PFSK-1 (cell line): ENCODE results near the gene ATP2B2.

Source experiments
- FOXP2 ChIP-seq: optimal IDR thresholded peaks from 2 replicates; pipeline ENCODE3; 2011; ENCODE audit warnings: borderline replicate concordance, control low read depth, inconsistent platforms; ENCODE audit not compliant: insufficient read depth; ENCODE audit errors: extremely low read length, extremely low read depth
- POLR2AphosphoS5 ChIP-seq: IDR thresholded peaks from 2 replicates; pipeline ENCODE4 v1.6.1; 2012; ENCODE audit warnings: low read depth, mild to moderate bottlenecking, control low read depth, low read length, moderate library complexity
- REST ChIP-seq, 2 experiments: IDR thresholded peaks; 2 replicates each; pipeline versions ENCODE4 v1.6.1 to v1.8.0; 2011 to 2012; ENCODE audit warnings: low read depth in 2 of 2, low read length in 2 of 2, control low read depth in 1 of 2, inconsistent platforms in 1 of 2, mild to moderate bottlenecking in 1 of 2, moderate library complexity in 1 of 2; ENCODE audit not compliant: insufficient read depth in 1 of 2
- SIN3A ChIP-seq: IDR thresholded peaks from 2 replicates; pipeline ENCODE4 v1.6.1; 2012; ENCODE audit warnings: mild to moderate bottlenecking, low read length, moderate library complexity, borderline replicate concordance; ENCODE audit not compliant: insufficient read depth
- TAF1 ChIP-seq: IDR thresholded peaks from 2 replicates; pipeline ENCODE4 v1.6.1; 2012; ENCODE audit warnings: low read length, control low read depth, borderline replicate concordance; ENCODE audit not compliant: insufficient read depth

The ATP2B2 gene

GRCh38 chr3:10330319-10330718, 175.1 kb downstream of the ATP2B2 start:
- TF ChIP-seq TAF1: no peak
- no peak for TF ChIP-seq FOXP2
- TF ChIP-seq POLR2AphosphoS5: no peak
- TF ChIP-seq REST (IDR thresholded peaks at IDR 0.05; ENCODE audit: insufficient read depth in 1 of 2, low read depth in 2 of 2, low read length in 2 of 2): no peak
- TF ChIP-seq SIN3A: no peak

- TF ChIP-seq REST (IDR thresholded peaks at IDR 0.05; ENCODE audit: insufficient read depth in 1 of 2, low read depth in 2 of 2, low read length in 2 of 2): no peak
- TF ChIP-seq SIN3A: no peak
- no peak for TF ChIP-seq POLR2AphosphoS5
- no peak for TF ChIP-seq FOXP2
- TF ChIP-seq TAF1: no peak
These were observed 175.8 kb downstream of the ATP2B2 start for GRCh38 chr3:10329495-10330015.

- TF ChIP-seq POLR2AphosphoS5: no peak
- TF ChIP-seq SIN3A: no peak
- no peak for TF ChIP-seq TAF1
These were observed 176.8 kb downstream of the ATP2B2 start for GRCh38 chr3:10328460-10329071.

- no peak for TF ChIP-seq POLR2AphosphoS5
- no peak for TF ChIP-seq REST (IDR thresholded peaks at IDR 0.05; ENCODE audit: insufficient read depth in 1 of 2, low read depth in 2 of 2, low read length in 2 of 2)
- no peak for TF ChIP-seq FOXP2
These were observed 177.8 kb downstream of the ATP2B2 start for GRCh38 chr3:10327592-10327991.

- TF ChIP-seq POLR2AphosphoS5 (no peak), TAF1 (no peak), SIN3A (no peak), REST (IDR thresholded peaks at IDR 0.05; ENCODE audit: insufficient read depth in 1 of 2, low read depth in 2 of 2, low read length in 2 of 2) (no peak), FOXP2 (no peak)
These were observed 183.1 kb downstream of the ATP2B2 start for GRCh38 chr3:10322352-10322710.
